K562 (cell line): ENCODE measurements around the gene DGKB. TPM values are rescaled to one million over a fixed set of nuclear protein-coding genes. Genes with fewer than 3 reads are reported as not detected.

Source experiments
- ATAC-seq: fragments of 200-7000 bp; cut with Tn5 transposase; 3 replicates; pipeline ENCODE4 v1.9.1; 2020; ENCODE audit warnings: moderate library complexity
- BruUV-seq: library from RNA; stranded (reverse); fragments of 400-500 nt; replicated peaks from 2 replicates; lab custom pipeline; 2021; lab: Mats Ljungman, UMichigan
- CTCF ChIA-PET: fragments of 300-600 bp; formaldehyde crosslinking; extraction: SDS; loops from one replicate; lab custom pipeline; 2021; ENCODE audit warnings: low intra/inter-chr PET ratio; lab: Yijun Ruan, JAX
- POLR2A ChIA-PET: fragments of 300-600, 350-650 bp; sonication (Branson Sonifier 250); formaldehyde crosslinking; extraction: SDS; loops from one replicate; lab custom pipeline; 2021; ENCODE audit warnings: antibody characterized with exemption, inconsistent platforms; lab: Yijun Ruan, JAX
- DNase-seq, 4 experiments: peaks; one replicate each; pipeline versions ENCODE4 v3.0.0 to v3.0.0-alpha.2; 2011 to 2018; ENCODE audit warnings: low spot score in 3 of 4, mixed read lengths in 3 of 4; ENCODE audit errors: extremely low read depth in 1 of 4
- FAIRE-seq: peaks from 2 replicates; lab custom pipeline; 2011; peaks lifted over from hg19 to GRCh38; lab: Jason Lieb, UNC
- H2AFZ ChIP-seq: 2 replicates; pipeline ENCODE4 v1.6.0; 2011; ENCODE audit warnings: low read depth, low read length, control low read depth, inconsistent platforms
- H3K27ac ChIP-seq: fragments of 200-600 bp; 3 replicates; pipeline ENCODE4 v1.8.0; 2011; ENCODE audit warnings: low read depth, mild to moderate bottlenecking, control low read depth, inconsistent platforms, low read length, moderate library complexity, mixed read lengths; ENCODE audit errors: extremely low read depth
- H3K27me3 ChIP-seq, 2 experiments: fragments of 300-600 bp in 1 of 2; 2 replicates in 1 of 2; 3 replicates in 1 of 2; pipeline versions ENCODE4 v1.6.0 to v1.8.0; 2011; ENCODE audit warnings: inconsistent platforms in 2 of 2, low read length in 2 of 2, mild to moderate bottlenecking in 1 of 2, mixed read lengths in 1 of 2, moderate library complexity in 1 of 2; ENCODE audit not compliant: control insufficient read depth in 2 of 2, insufficient read depth in 2 of 2
- H3K36me3 ChIP-seq: fragments of 300-600 bp; 3 replicates; pipeline ENCODE4 v1.8.0; 2011; ENCODE audit warnings: mild to moderate bottlenecking, low read length, inconsistent platforms; ENCODE audit not compliant: control insufficient read depth, insufficient read depth
- H3K4me1 ChIP-seq, 2 experiments: fragments of 200-600 bp in 1 of 2; replicated peaks in 1 of 2; 2 replicates in 1 of 2; 3 replicates in 1 of 2; pipeline versions ENCODE4 v1.5.1 to v1.8.0; 2011; ENCODE audit warnings: inconsistent platforms in 2 of 2, low read length in 2 of 2, mild to moderate bottlenecking in 1 of 2, mixed read lengths in 1 of 2, moderate library complexity in 1 of 2; ENCODE audit not compliant: control insufficient read depth in 2 of 2, insufficient read depth in 2 of 2
- H3K4me2 ChIP-seq: 2 replicates; pipeline ENCODE4 v1.6.1; 2011; ENCODE audit warnings: low read length, control low read depth, inconsistent platforms, mixed read lengths; ENCODE audit not compliant: insufficient read depth
- H3K4me3 ChIP-seq: fragments of 200-600 bp; sonication (generic), shearing (Covaris generic); 2 replicates; pipeline ENCODE4 v1.5.1; 2016; ENCODE audit warnings: control low read depth, inconsistent platforms
- H3K79me2 ChIP-seq: fragments of 200-600 bp; 3 replicates; pipeline ENCODE4 v1.8.0; 2011; ENCODE audit warnings: low read length, inconsistent platforms; ENCODE audit not compliant: control insufficient read depth, insufficient read depth
- H3K9ac ChIP-seq, 2 experiments: 2 replicates each; pipeline versions ENCODE4 v1.6.0 to v1.6.1; 2011; ENCODE audit warnings: low read depth in 2 of 2, low read length in 2 of 2, control low read depth in 1 of 2, inconsistent platforms in 1 of 2, mild to moderate bottlenecking in 1 of 2, mixed read lengths in 1 of 2; ENCODE audit not compliant: insufficient read depth in 1 of 2
- H3K9me1 ChIP-seq: one replicate; pipeline ENCODE4 v1.6.0; 2011; ENCODE audit warnings: inconsistent platforms, mild to moderate bottlenecking, low read length, moderate library complexity; ENCODE audit not compliant: control insufficient read depth, insufficient read depth
- H3K9me3 ChIP-seq: replicated peaks from 2 replicates; pipeline ENCODE4 v1.5.1; 2011; ENCODE audit warnings: low read depth, low read length, inconsistent platforms; ENCODE audit not compliant: control insufficient read depth, insufficient read depth
- H4K20me1 ChIP-seq: replicated peaks from 2 replicates; pipeline ENCODE4 v1.6.1; 2011; ENCODE audit warnings: low read length, inconsistent platforms, mixed read lengths; ENCODE audit not compliant: control insufficient read depth, insufficient read depth
- CBX2 ChIP-seq: fragments of 200-600 bp; sonication (generic); IDR thresholded peaks from one replicate; pipeline ENCODE4 v1.6.1; 2012; ENCODE audit warnings: mild to moderate bottlenecking, low read length, inconsistent platforms; ENCODE audit not compliant: insufficient read depth, poor library complexity, severe bottlenecking
- CHCHD3 ChIP-seq: fragments of 250-450 bp; sonication (Bioruptor Pico); IDR thresholded peaks from 2 replicates; pipeline ENCODE4 v2.1.2; 2022; ENCODE audit warnings: mild to moderate bottlenecking
- ELF2 ChIP-seq: fragments of 250-450 bp; sonication (Bioruptor Pico); IDR thresholded peaks from 2 replicates; pipeline ENCODE4 v1.5.0; 2021; ENCODE audit warnings: mild to moderate bottlenecking
- HLTF ChIP-seq: fragments of 450-650 bp; IDR thresholded peaks from 2 replicates; pipeline ENCODE4 v1.6.1; 2016
- MIER1 ChIP-seq: fragments of 450-650 bp; IDR thresholded peaks from 2 replicates; pipeline ENCODE4 v1.6.1; 2016; ENCODE audit warnings: antibody characterized with exemption, mild to moderate bottlenecking, low read depth
- RBM39 ChIP-seq: fragments of 200-400 bp; formaldehyde crosslinking; optimal IDR thresholded peaks from 2 replicates; pipeline ENCODE3; 2018; ENCODE audit warnings: low read depth, low read length
- SIX5 ChIP-seq, 2 experiments: IDR thresholded peaks; 2 replicates each; pipeline ENCODE4 v1.6.1; 2011; ENCODE audit warnings: low read length in 2 of 2, borderline replicate concordance in 1 of 2, low read depth in 1 of 2, mild to moderate bottlenecking in 1 of 2, moderate library complexity in 1 of 2; ENCODE audit not compliant: insufficient read depth in 1 of 2
- XRCC3 ChIP-seq: fragments of 450-650 bp; IDR thresholded peaks from 2 replicates; pipeline ENCODE4 v1.6.1; 2017; ENCODE audit warnings: mild to moderate bottlenecking, moderate library complexity
- WGBS: fragments of 100-300 bp; shearing (Covaris generic); methylation state at CpG from one replicate; pipeline ENCODE4 v1.1.6; 2016; ENCODE audit warnings: low coverage, mixed read lengths; ENCODE audit not compliant: insufficient coverage; ENCODE audit errors: missing lambda C conversion rate; 5-methylcytosine and 5-hydroxymethylcytosine counted together
- in situ Hi-C: fragments of 300-500 bp; cut with MboI; formaldehyde crosslinking; loops from 4 replicates; pipeline ENCODE4 v1.15.0; 2018; ENCODE audit warnings: inconsistent platforms, mixed read lengths
- intact Hi-C: fragments of 100-400 bp; cut with micrococcal nuclease; formaldehyde crosslinking; loops from 2 replicates; pipeline ENCODE4 v1.14.2; 2022
- polyA plus RNA-seq, 8 experiments: library from polyadenylated mRNA; depleted of rRNA in 4 of 8; stranded (reverse) in 5 of 8; unstranded in 3 of 8; fragments of >200 nt; fragmentation: Nextera tagmentation in 2 of 8; fragmentation: Illumina TruSeq in 1 of 8; extraction: Ambion mirVana in 2 of 8; extraction: Trizol in 1 of 8; gene quantifications; 2 replicates each; pipeline versions ENCODE4 v1.2.1 to v1.2.3, GENCODE V29; 2011 to 2014; ENCODE audit warnings: inconsistent platforms in 1 of 8, missing spikeins in 1 of 8
- total RNA-seq, 7 experiments: library from RNA; depleted of rRNA in 6 of 7; stranded (reverse); fragments of >200 nt in 6 of 7; fragmentation: Illumina TruSeq in 2 of 7; extraction: Trizol in 2 of 7; gene quantifications; 2 replicates each; pipeline versions ENCODE4 v1.2.1 to v1.2.3, GENCODE V29; 2011 to 2021; ENCODE audit warnings: low replicate concordance in 1 of 7
- TF ChIP-seq, protein P1 (sequence below): fragments of 450-650 bp; formaldehyde crosslinking; IDR thresholded peaks from 2 replicates; pipeline ENCODE4 v1.4.0; 2022; ENCODE audit warnings: missing genetic modification characterization

DGKB gene
- total and polyA plus RNA-seq, 9 of the 15 experiments (the other 6 are each of a cell fraction or from before 2014, with no cell fraction given): 0.01 TPM; not detected in 8

- ChIA-PET CTCF (no interaction called here), POLR2A (no interaction called here)
- no peaks in the 10 kb centered on the region for H3K27me3 ChIP-seq
- DNase-seq (no peak), FAIRE-seq (no peak), ATAC-seq (no peak)
- intact Hi-C loops (no loop called here), in situ Hi-C loops (no loop called here)
- H2AFZ ChIP-seq: no peak overlapping the region
- 0% methylated on average over 2 of the region's 2 CpGs for WGBS
- no TSS peak for BruUV-seq
- no peak overlapping the region for H3K9ac ChIP-seq
- no peak overlapping the region for H3K4me3 ChIP-seq
- H3K27ac ChIP-seq: no peak overlapping the region
- no peaks in the 10 kb centered on the region for H4K20me1 ChIP-seq
- TF ChIP-seq RBM39 (no peak), CBX2 (no peak), SIX5 (IDR thresholded peaks at IDR 0.05; ENCODE audit: borderline replicate concordance in 1 of 2, insufficient read depth in 1 of 2, low read depth in 1 of 2, low read length in 2 of 2) (no peak), CHCHD3 (no peak), ELF2 (CRISPR knock-in tag) (no peak), MIER1 (no peak), HLTF (no peak), XRCC3 (no peak)
- TF ChIP-seq, protein P1, sequence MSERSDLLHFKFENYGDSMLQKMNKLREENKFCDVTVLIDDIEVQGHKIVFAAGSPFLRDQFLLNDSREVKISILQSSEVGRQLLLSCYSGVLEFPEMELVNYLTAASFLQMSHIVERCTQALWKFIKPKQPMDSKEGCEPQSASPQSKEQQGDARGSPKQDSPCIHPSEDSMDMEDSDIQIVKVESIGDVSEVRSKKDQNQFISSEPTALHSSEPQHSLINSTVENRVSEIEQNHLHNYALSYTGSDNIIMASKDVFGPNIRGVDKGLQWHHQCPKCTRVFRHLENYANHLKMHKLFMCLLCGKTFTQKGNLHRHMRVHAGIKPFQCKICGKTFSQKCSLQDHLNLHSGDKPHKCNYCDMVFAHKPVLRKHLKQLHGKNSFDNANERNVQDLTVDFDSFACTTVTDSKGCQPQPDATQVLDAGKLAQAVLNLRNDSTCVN: no peak
- no peaks in the 10 kb centered on the region for H3K9me1 ChIP-seq
- no peaks in the 10 kb centered on the region for H3K36me3 ChIP-seq
- H3K9me3 ChIP-seq: no peaks in the 10 kb centered on the region; the same call in 1 of the 2 replicates
- H3K4me1 ChIP-seq: no peaks in the 10 kb centered on the region
- no peak overlapping the region for H3K4me2 ChIP-seq
- no peaks in the 10 kb centered on the region for H3K79me2 ChIP-seq
These were observed 109.4 kb downstream of the DGKB start for GRCh38 chr7:14793151-14793550.
